ENCODE measurements around the gene SPOCK1. TPM values are rescaled to one million over a fixed set of nuclear protein-coding genes. Genes with fewer than 3 reads are reported as not detected.

Gene SPOCK1
- total and polyA plus RNA-seq, 9 of the 15 experiments (the other 6 are each of a cell fraction or from before 2014, with no cell fraction given), result 0.01 to 0.35 (median 0.04) TPM; not detected in 6

GRCh38 chr5:137206030-137206715, 293.0 kb downstream of the SPOCK1 start:
- Histone ChIP-seq H2AFZ (ENCODE audit: low read depth, low read length) (no peak overlapping the region), H3K36me3 (ENCODE audit: control insufficient read depth, insufficient read depth, low read length) (no peaks in the 10 kb centered on the region), H3K4me1 (replicated peaks in 1 of 2; ENCODE audit: control insufficient read depth in 2 of 2, insufficient read depth in 2 of 2, low read length in 2 of 2) (no peaks in the 10 kb centered on the region), H3K4me3 (no peak overlapping the region), H3K27ac (ENCODE audit: extremely low read depth, low read depth, low read length) (no peak overlapping the region), H3K9me1 (ENCODE audit: control insufficient read depth, insufficient read depth, low read length) (no peaks in the 10 kb centered on the region), H3K79me2 (ENCODE audit: control insufficient read depth, insufficient read depth, low read length) (no peaks in the 10 kb centered on the region), H3K4me2 (ENCODE audit: insufficient read depth, low read length) (no peak overlapping the region), H3K27me3 (ENCODE audit: control insufficient read depth in 2 of 2, insufficient read depth in 2 of 2, low read length in 2 of 2) (no peaks in the 10 kb centered on the region), H3K9me3 (replicated peaks; ENCODE audit: control insufficient read depth, insufficient read depth, low read depth, low read length) (no peaks in the 10 kb centered on the region), H3K9ac (ENCODE audit: insufficient read depth in 1 of 2, low read depth in 2 of 2, low read length in 2 of 2) (no peak overlapping the region), H4K20me1 (replicated peaks; ENCODE audit: control insufficient read depth, insufficient read depth, low read length) (no peaks in the 10 kb centered on the region)
- TF ChIP-seq ZNF274 (IDR thresholded peaks at IDR 0.05; ENCODE audit: borderline replicate concordance, low read depth, low read length) (no peak), NFXL1 (CRISPR knock-in tag; IDR thresholded peaks at IDR 0.05) (no peak), ZFPM2 (CRISPR knock-in tag; IDR thresholded peaks at IDR 0.05) (no peak), ZNF174 (CRISPR knock-in tag; IDR thresholded peaks at IDR 0.05) (no peak), NR4A1 (CRISPR knock-in tag; IDR thresholded peaks at IDR 0.05) (no peak), NR4A1 (tag; IDR thresholded peaks at IDR 0.05) (no peak), XRCC5 (IDR thresholded peaks at IDR 0.05; ENCODE audit: low read depth, low read length) (no peak)
- TF ChIP-seq, protein P1, sequence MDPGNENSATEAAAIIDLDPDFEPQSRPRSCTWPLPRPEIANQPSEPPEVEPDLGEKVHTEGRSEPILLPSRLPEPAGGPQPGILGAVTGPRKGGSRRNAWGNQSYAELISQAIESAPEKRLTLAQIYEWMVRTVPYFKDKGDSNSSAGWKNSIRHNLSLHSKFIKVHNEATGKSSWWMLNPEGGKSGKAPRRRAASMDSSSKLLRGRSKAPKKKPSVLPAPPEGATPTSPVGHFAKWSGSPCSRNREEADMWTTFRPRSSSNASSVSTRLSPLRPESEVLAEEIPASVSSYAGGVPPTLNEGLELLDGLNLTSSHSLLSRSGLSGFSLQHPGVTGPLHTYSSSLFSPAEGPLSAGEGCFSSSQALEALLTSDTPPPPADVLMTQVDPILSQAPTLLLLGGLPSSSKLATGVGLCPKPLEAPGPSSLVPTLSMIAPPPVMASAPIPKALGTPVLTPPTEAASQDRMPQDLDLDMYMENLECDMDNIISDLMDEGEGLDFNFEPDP (CRISPR knock-in tag; IDR thresholded peaks at IDR 0.05), result no peak
- POLR2A ChIA-PET, result interaction anchor here (0.7 to 0.8 kb wide), 2 partner anchors 12 to 76 kb away, joined by 3 read pairs; no protein-coding TSS in a partner anchor
- CTCF ChIA-PET (ENCODE audit: low intra/inter-chr PET ratio), result no interaction called here
- BruUV-seq (replicated peaks), result no TSS peak
- DNase-seq (ENCODE audit: extremely low read depth in 1 of 4, low spot score in 3 of 4), result no peak
- WGBS (ENCODE audit: insufficient coverage, low coverage, missing lambda C conversion rate), result 1% methylated on average over 6 of the region's 6 CpGs
- intact Hi-C loops (cut with micrococcal nuclease) (no loop called here), in situ Hi-C loops (cut with MboI) (no loop called here)
- ATAC-seq, result no peak
- no peak for FAIRE-seq
